Natural killer cell (primary cell): ENCODE measurements around the gene CIART. TPM values are rescaled to one million over a fixed set of nuclear protein-coding genes. Genes with fewer than 3 reads are reported as not detected.

Source experiments
- ATAC-seq, 3 donors: fragments of 150-1000 bp in 2 of 3; fragments of 200-7000 bp in 1 of 3; cut with Tn5 transposase; 1 replicate in 1 of 3; 2 replicates in 2 of 3; pipeline ENCODE4 v1.10.0; 2021; ENCODE audit warnings: mild to moderate bottlenecking in 2 of 3, moderate library complexity in 2 of 3
- DNase-seq, 2 donors: peaks; one replicate each; pipeline versions ENCODE4 v3.0.0 to v3.0.0-alpha.2; 2013 to 2021; ENCODE audit warnings: mixed read lengths in 1 of 2
- H3K27ac ChIP-seq: one replicate; pipeline ENCODE4 v1.5.1; 2013; ENCODE audit warnings: mild to moderate bottlenecking, low read length
- H3K27me3 ChIP-seq: one replicate; pipeline ENCODE4 v1.6.1; 2013; ENCODE audit warnings: low read length; ENCODE audit not compliant: control insufficient read depth, insufficient read depth
- H3K36me3 ChIP-seq: one replicate; pipeline ENCODE4 v1.6.1; 2013; ENCODE audit warnings: low read length; ENCODE audit not compliant: control insufficient read depth, insufficient read depth
- H3K4me1 ChIP-seq: one replicate; pipeline ENCODE4 v1.6.1; 2013; ENCODE audit warnings: low read length; ENCODE audit not compliant: control insufficient read depth, insufficient read depth
- H3K4me3 ChIP-seq: one replicate; pipeline ENCODE4 v1.5.1; 2013; ENCODE audit warnings: low read length
- H3K9me3 ChIP-seq: one replicate; pipeline ENCODE4 v1.6.1; 2013; ENCODE audit warnings: low read length; ENCODE audit not compliant: control insufficient read depth, insufficient read depth
- H3K27ac Mint-ChIP-seq, 2 donors: one replicate each; pipeline ENCODE4 v1.8.0; 2022; ENCODE audit warnings: mild to moderate bottlenecking in 2 of 2, mixed read lengths in 2 of 2, moderate library complexity in 1 of 2
- H3K27me3 Mint-ChIP-seq, 2 donors: one replicate each; pipeline ENCODE4 v1.8.0; 2022; ENCODE audit warnings: low read depth in 2 of 2, mixed read lengths in 2 of 2
- H3K36me3 Mint-ChIP-seq: one replicate; pipeline ENCODE4 v1.8.0; 2022; ENCODE audit warnings: mixed read lengths
- H3K4me1 Mint-ChIP-seq, 2 donors: one replicate each; pipeline ENCODE4 v1.8.0; 2022; ENCODE audit warnings: mixed read lengths in 2 of 2
- H3K4me3 Mint-ChIP-seq: one replicate; pipeline ENCODE4 v1.8.0; 2022; ENCODE audit warnings: mild to moderate bottlenecking, moderate library complexity, mixed read lengths
- H3K9me3 Mint-ChIP-seq, 2 donors: one replicate each; pipeline ENCODE4 v1.8.0; 2022; ENCODE audit warnings: mixed read lengths in 2 of 2
- WGBS: methylation state at CpG from one replicate; pipeline ENCODE4 v1.1.7; 2013; ENCODE audit warnings: missing lambda C conversion rate; ENCODE audit not compliant: insufficient coverage; 5-methylcytosine and 5-hydroxymethylcytosine counted together
- intact Hi-C: fragments of 100-400 bp; cut with micrococcal nuclease; formaldehyde crosslinking; loops from one replicate; pipeline ENCODE4 v1.14.2; 2022
- total RNA-seq, 4 donors: library from RNA; stranded (reverse); fragments of 120-200 nt in 1 of 4; gene quantifications; one replicate each; pipeline versions ENCODE4 v1.2.3 to v1.2.4, GENCODE V29; 2013 to 2022
- TF ChIP-seq, protein P1 (sequence below): fragments of 200-600 bp; IDR thresholded peaks from one replicate; pipeline ENCODE4 v1.8.0; 2022; ENCODE audit warnings: antibody characterized with exemption

The CIART gene
- total RNA-seq, 3 donors from 2014 or later (not counting 1 experiment from before 2014, with no cell fraction given) = 0.33 to 2.4 (median 1.9) TPM

- H3K27ac Mint-ChIP-seq = no peak overlapping the region
- Histone ChIP-seq H3K27me3 (no peaks in the 10 kb centered on the region), H3K27ac (no peak overlapping the region), H3K4me3 (no peak overlapping the region), H3K9me3 (no peaks in the 10 kb centered on the region), H3K36me3 (no peaks in the 10 kb centered on the region), H3K4me1 (no peaks in the 10 kb centered on the region)
- DNase-seq (no peak), ATAC-seq (no peak)
- no peaks in the 10 kb centered on the region for H3K27me3 Mint-ChIP-seq
- intact Hi-C loops = no loop called here
- 100% methylated on average over 2 of the region's 3 CpGs for WGBS
- H3K4me3 Mint-ChIP-seq = no peak overlapping the region
- no peaks in the 10 kb centered on the region for H3K36me3 Mint-ChIP-seq
- TF ChIP-seq, protein P1, sequence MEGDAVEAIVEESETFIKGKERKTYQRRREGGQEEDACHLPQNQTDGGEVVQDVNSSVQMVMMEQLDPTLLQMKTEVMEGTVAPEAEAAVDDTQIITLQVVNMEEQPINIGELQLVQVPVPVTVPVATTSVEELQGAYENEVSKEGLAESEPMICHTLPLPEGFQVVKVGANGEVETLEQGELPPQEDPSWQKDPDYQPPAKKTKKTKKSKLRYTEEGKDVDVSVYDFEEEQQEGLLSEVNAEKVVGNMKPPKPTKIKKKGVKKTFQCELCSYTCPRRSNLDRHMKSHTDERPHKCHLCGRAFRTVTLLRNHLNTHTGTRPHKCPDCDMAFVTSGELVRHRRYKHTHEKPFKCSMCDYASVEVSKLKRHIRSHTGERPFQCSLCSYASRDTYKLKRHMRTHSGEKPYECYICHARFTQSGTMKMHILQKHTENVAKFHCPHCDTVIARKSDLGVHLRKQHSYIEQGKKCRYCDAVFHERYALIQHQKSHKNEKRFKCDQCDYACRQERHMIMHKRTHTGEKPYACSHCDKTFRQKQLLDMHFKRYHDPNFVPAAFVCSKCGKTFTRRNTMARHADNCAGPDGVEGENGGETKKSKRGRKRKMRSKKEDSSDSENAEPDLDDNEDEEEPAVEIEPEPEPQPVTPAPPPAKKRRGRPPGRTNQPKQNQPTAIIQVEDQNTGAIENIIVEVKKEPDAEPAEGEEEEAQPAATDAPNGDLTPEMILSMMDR = no peak
- no peaks in the 10 kb centered on the region for H3K9me3 Mint-ChIP-seq
- no peaks in the 10 kb centered on the region for H3K4me1 Mint-ChIP-seq
Observed at GRCh38 chr1:150243003-150243402, 39.4 kb upstream of the CIART start.

DNA sequence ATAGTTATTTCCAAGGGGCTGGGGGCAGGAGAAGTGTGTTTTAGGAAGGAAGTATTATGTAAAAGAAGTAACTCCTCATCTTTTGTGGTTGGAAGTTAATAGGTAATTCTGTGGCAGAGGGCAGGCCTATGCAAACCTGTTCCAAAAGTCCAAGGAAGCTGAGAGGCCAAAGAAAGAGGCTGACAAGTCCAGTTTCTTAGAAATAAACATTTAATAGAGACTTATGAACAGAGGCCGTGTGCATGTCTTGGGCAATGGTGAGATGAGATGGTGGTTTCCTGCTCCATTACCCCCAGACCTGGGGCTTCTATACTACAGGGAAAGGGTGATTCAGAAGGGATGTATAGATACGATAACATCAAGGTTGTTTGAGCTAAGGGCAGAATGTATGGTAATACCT lies 32.4 kb upstream of the CIART start:
- Histone ChIP-seq H3K9me3 (no peaks in the 10 kb centered on the region), H3K27ac (no peak overlapping the region), H3K27me3 (no peaks in the 10 kb centered on the region), H3K4me3 (no peak overlapping the region), H3K4me1 (no peaks in the 10 kb centered on the region), H3K36me3 (no peaks in the 10 kb centered on the region)
- intact Hi-C loops = loop anchor here (10.0 kb wide), 1 partner anchor 375 kb away; the partner anchor contains the start of gene ENSA
- Mint-ChIP-seq H3K27me3 (no peaks in the 10 kb centered on the region), H3K27ac (no peak overlapping the region), H3K4me3 (no peak overlapping the region), H3K9me3 (no peaks in the 10 kb centered on the region), H3K4me1 (no peaks in the 10 kb centered on the region), H3K36me3 (no peaks in the 10 kb centered on the region)
- TF ChIP-seq, protein P1 = no peak
- no peak for ATAC-seq
- WGBS = 61% methylated on average over 2 of the region's 2 CpGs
- no peak for DNase-seq

- Mint-ChIP-seq H3K27me3 (peaks cover 32 to 34% of the 10 kb centered on the region in 2 donors), H3K4me1 (peaks cover 12 to 13% of the 10 kb centered on the region in 2 donors), H3K9me3 (no peaks in the 10 kb centered on the region), H3K4me3 (peak overlapping the region; percentile 8), H3K27ac (no peak overlapping the region), H3K36me3 (no peaks in the 10 kb centered on the region)
- DNase-seq = no peak
- Histone ChIP-seq H3K4me3 (no peak overlapping the region), H3K9me3 (no peaks in the 10 kb centered on the region), H3K27me3 (peaks cover 36% of the 10 kb centered on the region), H3K4me1 (peaks cover 13% of the 10 kb centered on the region), H3K36me3 (no peaks in the 10 kb centered on the region), H3K27ac (no peak overlapping the region)
- no peak for ATAC-seq
- intact Hi-C loops = loop anchor here (5.0 to 10.0 kb wide), 3 partner anchors 66 to 741 kb away; partner anchors contain the start of genes ENSA and PRPF3
- TF ChIP-seq, protein P1 = no peak
- no CpG with 5 or more reads among the region's 1 CpG for WGBS
Observed at GRCh38 chr1:150256198-150256553, 26.2 kb upstream of the CIART start.
